ENCODE data around the gene EPN3. TPM values are rescaled to one million over a fixed set of nuclear protein-coding genes. Genes with fewer than 3 reads are reported as not detected.

The EPN3 gene
- total RNA-seq, 2 experiments from 2014 or later: not detected

- Mint-ChIP-seq H3K36me3 (ENCODE audit: low read depth) (no peaks in the 10 kb centered on the region), H3K4me1 (ENCODE audit: low read depth) (no peaks in the 10 kb centered on the region), H3K27ac (no peak overlapping the region), H3K4me3 (no peak overlapping the region), H3K27me3 (ENCODE audit: low read depth) (no peaks in the 10 kb centered on the region), H3K9me3 (ENCODE audit: insufficient read depth) (no peaks in the 10 kb centered on the region)
- ATAC-seq: no peak
- ChIA-PET CTCF (interaction anchor here (1.0 kb wide), 1 partner anchor 107 kb away, joined by 3 read pairs; no protein-coding TSS in a partner anchor), POLR2A (no interaction called here)
- no peak for DNase-seq
These were observed 56.0 kb downstream of the EPN3 start for GRCh38 chr17:50588391-50589049.

- no peaks in the 10 kb centered on the region for H3K9me3 Mint-ChIP-seq (ENCODE audit: insufficient read depth)
- CTCF ChIA-PET: interaction anchor here (1.0 kb wide), 1 partner anchor 108 kb away, joined by 3 read pairs; no protein-coding TSS in a partner anchor
- H3K4me1 Mint-ChIP-seq (ENCODE audit: low read depth): no peaks in the 10 kb centered on the region
- H3K27ac Mint-ChIP-seq: no peak overlapping the region
- no peak for DNase-seq
- no peaks in the 10 kb centered on the region for H3K36me3 Mint-ChIP-seq (ENCODE audit: low read depth)
- no peak for ATAC-seq
- no peak overlapping the region for H3K4me3 Mint-ChIP-seq
- no peaks in the 10 kb centered on the region for H3K27me3 Mint-ChIP-seq (ENCODE audit: low read depth)
- POLR2A ChIA-PET: no interaction called here
These were observed 56.7 kb downstream of the EPN3 start for GRCh38 chr17:50589095-50589705.

- ATAC-seq (no peak), DNase-seq (no peak)
- no peaks in the 10 kb centered on the region for H3K27me3 Mint-ChIP-seq (ENCODE audit: low read depth)
- H3K27ac Mint-ChIP-seq: no peak overlapping the region
- ChIA-PET CTCF (no interaction called here), POLR2A (interaction anchor here (0.6 kb wide), 1 partner anchor 87 kb away, joined by 3 read pairs; no protein-coding TSS in a partner anchor)
- H3K4me3 Mint-ChIP-seq: no peak overlapping the region
- no peaks in the 10 kb centered on the region for H3K4me1 Mint-ChIP-seq (ENCODE audit: low read depth)
- no peaks in the 10 kb centered on the region for H3K36me3 Mint-ChIP-seq (ENCODE audit: low read depth)
- no peaks in the 10 kb centered on the region for H3K9me3 Mint-ChIP-seq (ENCODE audit: insufficient read depth)
These were observed 58.6 kb downstream of the EPN3 start for GRCh38 chr17:50590946-50591737.

- no peak overlapping the region for H3K4me3 Mint-ChIP-seq
- DNase-seq: no peak
- ChIA-PET POLR2A (no interaction called here), CTCF (no interaction called here)
- no peaks in the 10 kb centered on the region for H3K36me3 Mint-ChIP-seq (ENCODE audit: low read depth)
- no peaks in the 10 kb centered on the region for H3K27me3 Mint-ChIP-seq (ENCODE audit: low read depth)
- no peaks in the 10 kb centered on the region for H3K4me1 Mint-ChIP-seq (ENCODE audit: low read depth)
- H3K9me3 Mint-ChIP-seq (ENCODE audit: insufficient read depth): no peaks in the 10 kb centered on the region
- ATAC-seq: no peak
- no peak overlapping the region for H3K27ac Mint-ChIP-seq
These were observed 60.8 kb downstream of the EPN3 start for GRCh38 chr17:50593321-50593720.

Other genes starting within 250 kb of the EPN3 start
- gene XYLT2, start 186.6 kb upstream of the EPN3 start, total RNA-seq: 10 to 100 TPM; 24.7 to 26.0 TPM
- 10 to 100 TPM; 81.0 to 85.4 TPM for gene MRPL27, start 159.6 kb upstream of the EPN3 start, total RNA-seq
- 10 to 100 TPM; 23.5 to 27.8 TPM for gene EME1, start 159.5 kb upstream of the EPN3 start, total RNA-seq
- gene LRRC59, start 135.2 kb upstream of the EPN3 start, total RNA-seq: 10 to 100 TPM; 77.7 to 77.9 TPM
- 10 to 100 TPM; 33.1 to 33.4 TPM for gene ACSF2, start 106.5 kb upstream of the EPN3 start, total RNA-seq
- gene CHAD, start 63.9 kb upstream of the EPN3 start, total RNA-seq: not detected
- gene RSAD1, start 53.9 kb upstream of the EPN3 start, total RNA-seq: 10 to 100 TPM; 26.6 to 28.4 TPM
- 1 to 10 TPM; 7.7 to 9.3 TPM for gene MYCBPAP, start 24.3 kb upstream of the EPN3 start, total RNA-seq
- gene SPATA20, start 14.4 kb downstream of the EPN3 start, total RNA-seq: 10 to 100 TPM; 23.9 to 27.3 TPM
- not detected for gene CACNA1G, start 28.0 kb downstream of the EPN3 start, total RNA-seq
- gene ABCC3, start 102.1 kb downstream of the EPN3 start, total RNA-seq: not detected
- gene ANKRD40, start 175.2 kb downstream of the EPN3 start, total RNA-seq: 10 to 100 TPM; 28.9 to 31.2 TPM
- 100 to 1,000 TPM; 112 to 116 TPM for gene LUC7L3, start 186.9 kb downstream of the EPN3 start, total RNA-seq
- not detected for gene ANKRD40CL, start 234.8 kb downstream of the EPN3 start, total RNA-seq

All from activated CD8-positive, alpha-beta T cell treated with anti-CD3 and anti-CD28 coated beads, Interleukin-2, amount 10 ng/mL, durations not matched to agents 7 days and 5 days (primary cell).